Endothelial cell of umbilical vein (primary cell): Measurements from ENCODE around the gene POPDC3. TPM values are rescaled to one million over a fixed set of nuclear protein-coding genes. Genes with fewer than 3 reads are reported as not detected.

Experiments
- BruUV-seq: library from RNA; stranded (reverse); fragments of 400-500 nt; replicated peaks from 2 replicates; lab custom pipeline; 2021; lab: Mats Ljungman, UMichigan
- CTCF ChIA-PET: fragments of 300-600, 350-600 bp; sonication (Branson Sonifier 250); formaldehyde crosslinking; loops from one replicate; lab custom pipeline; 2021; ENCODE audit warnings: antibody characterized with exemption, inconsistent platforms; lab: Charles Lee
- POLR2A ChIA-PET: fragments of 300-600, 350-600 bp; sonication (Branson Sonifier 250); formaldehyde crosslinking; loops from one replicate; lab custom pipeline; 2021; ENCODE audit warnings: antibody characterized with exemption, inconsistent platforms; lab: Charles Lee
- DNase-seq: peaks from one replicate; pipeline ENCODE4 v3.0.0-alpha.2; 2011; ENCODE audit warnings: low read depth, low spot score
- FAIRE-seq: peaks from 2 replicates; lab custom pipeline; 2011; peaks lifted over from hg19 to GRCh38; lab: Jason Lieb, UNC
- H2AFZ ChIP-seq: 2 replicates; pipeline ENCODE4 v1.6.0; 2012; ENCODE audit warnings: low read depth, low read length, control low read depth, inconsistent platforms
- H3K27ac ChIP-seq: 2 replicates; pipeline ENCODE4 v1.5.1; 2011; ENCODE audit warnings: low read depth, mild to moderate bottlenecking, control low read depth, low read length, moderate library complexity; ENCODE audit not compliant: insufficient read depth
- H3K27me3 ChIP-seq, 2 experiments: 2 replicates each; pipeline versions ENCODE4 v1.6.0 to v1.6.1; 2011; ENCODE audit warnings: low read length in 2 of 2, mixed read lengths in 1 of 2; ENCODE audit not compliant: control insufficient read depth in 2 of 2, insufficient read depth in 2 of 2
- H3K36me3 ChIP-seq, 2 experiments: 2 replicates in 1 of 2; 3 replicates in 1 of 2; pipeline ENCODE4 v1.5.1; 2011; ENCODE audit warnings: low read length in 2 of 2, mild to moderate bottlenecking in 1 of 2, moderate library complexity in 1 of 2; ENCODE audit not compliant: control insufficient read depth in 2 of 2, insufficient read depth in 2 of 2; ENCODE audit errors: extremely low read depth in 1 of 2
- H3K4me1 ChIP-seq: 3 replicates; pipeline ENCODE4 v1.5.1; 2011; ENCODE audit warnings: mild to moderate bottlenecking, low read length; ENCODE audit not compliant: control insufficient read depth, insufficient read depth; ENCODE audit errors: extremely low read depth
- H3K4me2 ChIP-seq: 2 replicates; pipeline ENCODE4 v1.6.1; 2011; ENCODE audit warnings: low read length, control low read depth, mixed read lengths; ENCODE audit not compliant: insufficient read depth
- H3K4me3 ChIP-seq, 3 experiments: fragments of 200-600 bp in 1 of 3; sonication (generic), shearing (Covaris generic) in 1 of 3; replicated peaks in 1 of 3; 2 replicates each; pipeline ENCODE4 v1.5.1; 2011 to 2016; ENCODE audit warnings: control low read depth in 3 of 3, low read length in 3 of 3, mild to moderate bottlenecking in 2 of 3, inconsistent platforms in 1 of 3, low read depth in 1 of 3, moderate library complexity in 1 of 3; ENCODE audit not compliant: insufficient read depth in 1 of 3
- H3K79me2 ChIP-seq: 2 replicates; pipeline ENCODE4 v1.6.0; 2012; ENCODE audit warnings: low read length, inconsistent platforms; ENCODE audit not compliant: control insufficient read depth, insufficient read depth
- H3K9ac ChIP-seq: replicated peaks from 2 replicates; pipeline ENCODE3; 2011; ENCODE audit warnings: low read length, control low read depth; ENCODE audit not compliant: insufficient read depth; ENCODE audit errors: extremely low read depth
- H3K9me1 ChIP-seq: replicated peaks from 3 replicates; pipeline ENCODE4 v1.6.0; 2011; ENCODE audit warnings: mild to moderate bottlenecking, low read length; ENCODE audit not compliant: control insufficient read depth, insufficient read depth; ENCODE audit errors: extremely low read depth
- H3K9me3 ChIP-seq: replicated peaks from 2 replicates; pipeline ENCODE4 v1.5.1; 2012; ENCODE audit warnings: low read length, inconsistent platforms; ENCODE audit not compliant: control insufficient read depth, insufficient read depth
- H4K20me1 ChIP-seq: replicated peaks from 2 replicates; pipeline ENCODE3; 2011; ENCODE audit warnings: mild to moderate bottlenecking, low read length; ENCODE audit not compliant: control insufficient read depth, insufficient read depth; ENCODE audit errors: extremely low read depth
- EZH2 ChIP-seq: IDR thresholded peaks from 2 replicates; pipeline ENCODE4 v1.6.1; 2012; ENCODE audit warnings: borderline replicate concordance, low read depth, mild to moderate bottlenecking, moderate library complexity, low read length, inconsistent platforms; ENCODE audit not compliant: severe bottlenecking
- FOS ChIP-seq: IDR thresholded peaks from 2 replicates; pipeline ENCODE4 v1.6.1; 2011; ENCODE audit warnings: mild to moderate bottlenecking, low read length, moderate library complexity, borderline replicate concordance; ENCODE audit not compliant: insufficient read depth
- GATA2 ChIP-seq: IDR thresholded peaks from 2 replicates; pipeline ENCODE4 v1.7.0; 2011; ENCODE audit warnings: low read depth, mild to moderate bottlenecking, moderate library complexity, mixed read lengths, low read length; ENCODE audit not compliant: insufficient read length, insufficient read depth
- JUN ChIP-seq: IDR thresholded peaks from 2 replicates; pipeline ENCODE4 v1.6.1; 2011; ENCODE audit warnings: borderline replicate concordance, low read depth; ENCODE audit not compliant: insufficient read length, insufficient read depth
- MYC ChIP-seq: IDR thresholded peaks from one replicate; pipeline ENCODE4 v1.6.1; 2011; ENCODE audit warnings: mild to moderate bottlenecking, low read depth, low read length
- POLR2A ChIP-seq: IDR thresholded peaks from 2 replicates; pipeline ENCODE4 v1.6.1; 2012; ENCODE audit warnings: low read depth, mild to moderate bottlenecking, control low read depth, low read length
- POLR2AphosphoS5 ChIP-seq: IDR thresholded peaks from 2 replicates; pipeline ENCODE4 v1.6.1; 2012; ENCODE audit warnings: low read depth, mild to moderate bottlenecking, control low read depth, low read length, moderate library complexity; ENCODE audit not compliant: insufficient read depth
- dilution Hi-C: fragments of 300-500 bp; cut with MboI; formaldehyde crosslinking; loops from one replicate; pipeline ENCODE4 v1.15.0; 2019; ENCODE audit warnings: low sequenced_read_pairs; ENCODE audit not compliant: extremely low pct_ligation_motif_present
- intact Hi-C: fragments of 100-400 bp; cut with micrococcal nuclease; formaldehyde crosslinking; loops from one replicate; pipeline ENCODE4 v1.10.0; 2022
- polyA plus RNA-seq, 4 experiments: library from polyadenylated mRNA; depleted of rRNA in 3 of 4; stranded (reverse) in 3 of 4; unstranded in 1 of 4; fragments of >200 nt; gene quantifications; 2 replicates each; pipeline versions ENCODE4 v1.2.1 to v1.2.3, GENCODE V29; 2011 to 2012; ENCODE audit warnings: missing spikeins in 1 of 4
- total RNA-seq: library from RNA; stranded (reverse); gene quantifications from 2 replicates; pipeline ENCODE4 v1.2.3, GENCODE V29; 2021
- TF ChIP-seq, protein P1 (sequence below), 2 donors: IDR thresholded peaks; 1 replicate in 1 of 2; 2 replicates in 1 of 2; pipeline ENCODE4 v1.5.1; 2011; ENCODE audit warnings: low read length in 2 of 2, mild to moderate bottlenecking in 2 of 2, moderate library complexity in 2 of 2, control low read depth in 1 of 2, inconsistent platforms in 1 of 2, low read depth in 1 of 2; ENCODE audit not compliant: insufficient read depth in 1 of 2; ENCODE audit errors: extremely low read depth in 1 of 2
- TF ChIP-seq, protein P2 (sequence below): IDR thresholded peaks from 2 replicates; pipeline ENCODE4 v1.6.1; 2011; ENCODE audit not compliant: insufficient read depth, insufficient read length

POPDC3 gene
- total and polyA plus RNA-seq, 2 donors (not counting 3 experiments of a cell fraction or from before 2014, with no cell fraction given), result 1.6 to 1.7 TPM

DNA sequence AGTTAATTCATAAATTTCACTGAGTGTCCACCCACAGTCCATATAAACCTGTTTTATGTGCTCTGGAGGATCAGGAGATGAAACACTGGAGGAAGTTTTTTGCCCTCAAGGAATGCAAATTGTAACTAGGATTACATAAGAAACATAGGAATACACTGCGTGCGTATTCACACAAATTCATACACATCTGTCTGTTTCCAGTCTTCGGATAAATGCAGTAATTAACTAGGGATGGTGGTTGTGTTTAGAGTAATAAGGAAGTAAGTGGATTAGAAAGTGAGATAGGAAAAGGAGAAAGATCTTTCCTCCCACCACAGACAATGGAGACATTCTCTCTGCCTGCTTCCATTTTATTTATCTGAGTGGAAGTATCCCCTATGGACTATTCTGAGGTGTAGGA, 35.7 kb upstream of the POPDC3 start:
- no peaks in the 10 kb centered on the region for H4K20me1 ChIP-seq
- no peak overlapping the region for H3K27ac ChIP-seq
- no peaks in the 10 kb centered on the region for H3K36me3 ChIP-seq
- H3K4me3 ChIP-seq, result no peak overlapping the region
- no peaks in the 10 kb centered on the region for H3K9me3 ChIP-seq
- H3K4me2 ChIP-seq, result no peak overlapping the region
- H3K9me1 ChIP-seq, result no peaks in the 10 kb centered on the region
- no peak for DNase-seq
- POLR2A ChIA-PET, result no interaction called here
- TF ChIP-seq POLR2AphosphoS5 (no peak), POLR2A (no peak), FOS (no peak), JUN (no peak), EZH2 (no peak), GATA2 (no peak), MYC (no peak)
- TF ChIP-seq, protein P1, sequence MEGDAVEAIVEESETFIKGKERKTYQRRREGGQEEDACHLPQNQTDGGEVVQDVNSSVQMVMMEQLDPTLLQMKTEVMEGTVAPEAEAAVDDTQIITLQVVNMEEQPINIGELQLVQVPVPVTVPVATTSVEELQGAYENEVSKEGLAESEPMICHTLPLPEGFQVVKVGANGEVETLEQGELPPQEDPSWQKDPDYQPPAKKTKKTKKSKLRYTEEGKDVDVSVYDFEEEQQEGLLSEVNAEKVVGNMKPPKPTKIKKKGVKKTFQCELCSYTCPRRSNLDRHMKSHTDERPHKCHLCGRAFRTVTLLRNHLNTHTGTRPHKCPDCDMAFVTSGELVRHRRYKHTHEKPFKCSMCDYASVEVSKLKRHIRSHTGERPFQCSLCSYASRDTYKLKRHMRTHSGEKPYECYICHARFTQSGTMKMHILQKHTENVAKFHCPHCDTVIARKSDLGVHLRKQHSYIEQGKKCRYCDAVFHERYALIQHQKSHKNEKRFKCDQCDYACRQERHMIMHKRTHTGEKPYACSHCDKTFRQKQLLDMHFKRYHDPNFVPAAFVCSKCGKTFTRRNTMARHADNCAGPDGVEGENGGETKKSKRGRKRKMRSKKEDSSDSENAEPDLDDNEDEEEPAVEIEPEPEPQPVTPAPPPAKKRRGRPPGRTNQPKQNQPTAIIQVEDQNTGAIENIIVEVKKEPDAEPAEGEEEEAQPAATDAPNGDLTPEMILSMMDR (IDR thresholded peaks at IDR 0.05; ENCODE audit: extremely low read depth in 1 of 2, insufficient read depth in 1 of 2, low read depth in 1 of 2, low read length in 2 of 2), result no peak
- TF ChIP-seq, protein P2, sequence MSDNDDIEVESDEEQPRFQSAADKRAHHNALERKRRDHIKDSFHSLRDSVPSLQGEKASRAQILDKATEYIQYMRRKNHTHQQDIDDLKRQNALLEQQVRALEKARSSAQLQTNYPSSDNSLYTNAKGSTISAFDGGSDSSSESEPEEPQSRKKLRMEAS, result no peak
- H3K79me2 ChIP-seq, result no peaks in the 10 kb centered on the region
- FAIRE-seq, result no peak
- dilution Hi-C loops (no loop called here), intact Hi-C loops (no loop called here)
- no TSS peak for BruUV-seq
- H3K4me1 ChIP-seq, result peaks cover 8% of the 10 kb centered on the region
- CTCF ChIA-PET, result interaction anchor here (1.1 kb wide), 1 partner anchor 9 kb away, joined by 3 read pairs; no protein-coding TSS in a partner anchor
- no peak overlapping the region for H3K9ac ChIP-seq
- no peak overlapping the region for H2AFZ ChIP-seq
- H3K27me3 ChIP-seq, result no peaks in the 10 kb centered on the region
